ENCODE measurements around the gene KRT79. TPM values are rescaled to one million over a fixed set of nuclear protein-coding genes. Genes with fewer than 3 reads are reported as not detected.

KRT79 gene
- total and polyA plus RNA-seq, 2 of the 8 experiments (the other 6 are each of a cell fraction or from before 2014, with no cell fraction given) = not detected

DNA sequence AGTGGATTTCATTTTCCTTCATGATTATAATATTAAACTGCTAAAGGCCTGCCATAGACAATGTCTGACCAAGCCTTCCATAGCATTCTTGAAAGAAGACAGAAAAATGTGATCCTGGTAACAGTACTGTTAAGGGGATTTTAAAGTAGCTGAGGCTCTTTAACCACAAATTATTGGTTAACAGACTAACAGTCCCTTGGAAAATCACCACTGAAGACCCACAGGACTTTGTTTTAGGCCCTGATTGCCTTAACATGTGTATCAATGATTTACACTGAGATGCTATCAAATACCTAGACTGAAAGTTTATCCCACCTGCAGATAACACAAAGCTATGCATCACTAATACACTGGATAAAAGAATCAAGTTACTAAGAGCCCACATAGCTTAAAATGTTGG, 6.0 kb downstream of the KRT79 start:
- H3K14ac ChIP-seq (ENCODE audit: insufficient read length) = no peak overlapping the region
- H3K79me1 ChIP-seq (ENCODE audit: low read depth, low read length) = no peaks in the 10 kb centered on the region
- no peak overlapping the region for H3K27ac ChIP-seq (ENCODE audit: low read depth, low read length)
- no peak overlapping the region for H2AK5ac ChIP-seq (ENCODE audit: low read depth, low read length)
- POLR2A ChIA-PET (ENCODE audit: partially characterized antibody) = no interaction called here
- no peak overlapping the region for H2BK5ac ChIP-seq (ENCODE audit: low read depth, low read length)
- no peak overlapping the region for H3K18ac ChIP-seq (ENCODE audit: extremely low read depth, low read length)
- no peak overlapping the region for H4K5ac ChIP-seq (ENCODE audit: insufficient read length, low read depth, low read length)
- CTCF ChIA-PET (ENCODE audit: partially characterized antibody) = interaction anchor here (0.9 to 3.7 kb wide), 4 partner anchors 12 to 121 kb away, joined by 3 to 13 read pairs (median 3); no protein-coding TSS in a partner anchor
- no peak overlapping the region for H2BK15ac ChIP-seq (ENCODE audit: low read length)
- no peak overlapping the region for H3K9ac ChIP-seq (replicated peaks in 1 of 4; ENCODE audit: extremely low read depth in 1 of 4, low read depth in 3 of 4, low read length in 3 of 4)
- H3K4ac ChIP-seq (replicated peaks; ENCODE audit: insufficient read length, low read depth, low read length) = no peak overlapping the region
- no peak overlapping the region for H2AFZ ChIP-seq (ENCODE audit: low read length)
- H3K79me2 ChIP-seq (ENCODE audit: control insufficient read depth in 1 of 2, insufficient read depth in 2 of 2, low read length in 2 of 2) = no peaks in the 10 kb centered on the region
- no peak overlapping the region for H3K4me3 ChIP-seq (ENCODE audit: extremely low read depth in 1 of 4, insufficient read depth in 2 of 4, low read depth in 3 of 4, low read length in 4 of 4)
- no peaks in the 10 kb centered on the region for H3K9me3 ChIP-seq (ENCODE audit: insufficient read depth in 2 of 2, low read depth in 1 of 2, low read length in 1 of 2)
- H4K20me1 ChIP-seq (replicated peaks in 1 of 2; ENCODE audit: control insufficient read depth in 1 of 2, insufficient read depth in 2 of 2, low read length in 2 of 2) = no peaks in the 10 kb centered on the region
- no peak overlapping the region for H3K23ac ChIP-seq (ENCODE audit: insufficient read length)
- H2BK20ac ChIP-seq (ENCODE audit: low read length) = no peak overlapping the region
- H3K4me1 ChIP-seq (replicated peaks in 1 of 4; ENCODE audit: control insufficient read depth in 3 of 4, insufficient read depth in 4 of 4, low read length in 3 of 4) = no peaks in the 10 kb centered on the region; a peak in 2 of 7 replicates
- no peak overlapping the region for H4K91ac ChIP-seq (replicated peaks; ENCODE audit: insufficient read length, low read length)
- 0 out of 7 replicates have a peak, but pooled peaks cover 0 to 2% (median 0%) of the 10 kb centered on the region in 4 experiments for H3K27me3 ChIP-seq (replicated peaks in 1 of 4; ENCODE audit: control insufficient read depth in 3 of 4, extremely low read depth in 1 of 4, insufficient read depth in 3 of 4, low read length in 3 of 4)
- no peak for DNase-seq (ENCODE audit: low read depth in 1 of 2, low spot score in 2 of 2)
- no peak for FAIRE-seq
- H3K4me2 ChIP-seq (ENCODE audit: insufficient read depth in 1 of 2, low read depth in 2 of 2, low read length in 2 of 2) = no peak overlapping the region
- no peak overlapping the region for H4K8ac ChIP-seq (ENCODE audit: extremely low read depth, insufficient read depth, low read length)
- no peak overlapping the region for H2BK12ac ChIP-seq (ENCODE audit: low read depth, low read length)
- no peaks in the 10 kb centered on the region for H3K36me3 ChIP-seq (ENCODE audit: control insufficient read depth in 2 of 4, insufficient read depth in 4 of 4, low read length in 3 of 4)
- H2BK120ac ChIP-seq (replicated peaks; ENCODE audit: low read depth, low read length) = no peak overlapping the region
- H3K23me2 ChIP-seq (ENCODE audit: low read depth, low read length) = no peaks in the 10 kb centered on the region
- no peak overlapping the region for H3K56ac ChIP-seq (replicated peaks; ENCODE audit: insufficient read length, low read depth, low read length)
- TF ChIP-seq, protein P1, sequence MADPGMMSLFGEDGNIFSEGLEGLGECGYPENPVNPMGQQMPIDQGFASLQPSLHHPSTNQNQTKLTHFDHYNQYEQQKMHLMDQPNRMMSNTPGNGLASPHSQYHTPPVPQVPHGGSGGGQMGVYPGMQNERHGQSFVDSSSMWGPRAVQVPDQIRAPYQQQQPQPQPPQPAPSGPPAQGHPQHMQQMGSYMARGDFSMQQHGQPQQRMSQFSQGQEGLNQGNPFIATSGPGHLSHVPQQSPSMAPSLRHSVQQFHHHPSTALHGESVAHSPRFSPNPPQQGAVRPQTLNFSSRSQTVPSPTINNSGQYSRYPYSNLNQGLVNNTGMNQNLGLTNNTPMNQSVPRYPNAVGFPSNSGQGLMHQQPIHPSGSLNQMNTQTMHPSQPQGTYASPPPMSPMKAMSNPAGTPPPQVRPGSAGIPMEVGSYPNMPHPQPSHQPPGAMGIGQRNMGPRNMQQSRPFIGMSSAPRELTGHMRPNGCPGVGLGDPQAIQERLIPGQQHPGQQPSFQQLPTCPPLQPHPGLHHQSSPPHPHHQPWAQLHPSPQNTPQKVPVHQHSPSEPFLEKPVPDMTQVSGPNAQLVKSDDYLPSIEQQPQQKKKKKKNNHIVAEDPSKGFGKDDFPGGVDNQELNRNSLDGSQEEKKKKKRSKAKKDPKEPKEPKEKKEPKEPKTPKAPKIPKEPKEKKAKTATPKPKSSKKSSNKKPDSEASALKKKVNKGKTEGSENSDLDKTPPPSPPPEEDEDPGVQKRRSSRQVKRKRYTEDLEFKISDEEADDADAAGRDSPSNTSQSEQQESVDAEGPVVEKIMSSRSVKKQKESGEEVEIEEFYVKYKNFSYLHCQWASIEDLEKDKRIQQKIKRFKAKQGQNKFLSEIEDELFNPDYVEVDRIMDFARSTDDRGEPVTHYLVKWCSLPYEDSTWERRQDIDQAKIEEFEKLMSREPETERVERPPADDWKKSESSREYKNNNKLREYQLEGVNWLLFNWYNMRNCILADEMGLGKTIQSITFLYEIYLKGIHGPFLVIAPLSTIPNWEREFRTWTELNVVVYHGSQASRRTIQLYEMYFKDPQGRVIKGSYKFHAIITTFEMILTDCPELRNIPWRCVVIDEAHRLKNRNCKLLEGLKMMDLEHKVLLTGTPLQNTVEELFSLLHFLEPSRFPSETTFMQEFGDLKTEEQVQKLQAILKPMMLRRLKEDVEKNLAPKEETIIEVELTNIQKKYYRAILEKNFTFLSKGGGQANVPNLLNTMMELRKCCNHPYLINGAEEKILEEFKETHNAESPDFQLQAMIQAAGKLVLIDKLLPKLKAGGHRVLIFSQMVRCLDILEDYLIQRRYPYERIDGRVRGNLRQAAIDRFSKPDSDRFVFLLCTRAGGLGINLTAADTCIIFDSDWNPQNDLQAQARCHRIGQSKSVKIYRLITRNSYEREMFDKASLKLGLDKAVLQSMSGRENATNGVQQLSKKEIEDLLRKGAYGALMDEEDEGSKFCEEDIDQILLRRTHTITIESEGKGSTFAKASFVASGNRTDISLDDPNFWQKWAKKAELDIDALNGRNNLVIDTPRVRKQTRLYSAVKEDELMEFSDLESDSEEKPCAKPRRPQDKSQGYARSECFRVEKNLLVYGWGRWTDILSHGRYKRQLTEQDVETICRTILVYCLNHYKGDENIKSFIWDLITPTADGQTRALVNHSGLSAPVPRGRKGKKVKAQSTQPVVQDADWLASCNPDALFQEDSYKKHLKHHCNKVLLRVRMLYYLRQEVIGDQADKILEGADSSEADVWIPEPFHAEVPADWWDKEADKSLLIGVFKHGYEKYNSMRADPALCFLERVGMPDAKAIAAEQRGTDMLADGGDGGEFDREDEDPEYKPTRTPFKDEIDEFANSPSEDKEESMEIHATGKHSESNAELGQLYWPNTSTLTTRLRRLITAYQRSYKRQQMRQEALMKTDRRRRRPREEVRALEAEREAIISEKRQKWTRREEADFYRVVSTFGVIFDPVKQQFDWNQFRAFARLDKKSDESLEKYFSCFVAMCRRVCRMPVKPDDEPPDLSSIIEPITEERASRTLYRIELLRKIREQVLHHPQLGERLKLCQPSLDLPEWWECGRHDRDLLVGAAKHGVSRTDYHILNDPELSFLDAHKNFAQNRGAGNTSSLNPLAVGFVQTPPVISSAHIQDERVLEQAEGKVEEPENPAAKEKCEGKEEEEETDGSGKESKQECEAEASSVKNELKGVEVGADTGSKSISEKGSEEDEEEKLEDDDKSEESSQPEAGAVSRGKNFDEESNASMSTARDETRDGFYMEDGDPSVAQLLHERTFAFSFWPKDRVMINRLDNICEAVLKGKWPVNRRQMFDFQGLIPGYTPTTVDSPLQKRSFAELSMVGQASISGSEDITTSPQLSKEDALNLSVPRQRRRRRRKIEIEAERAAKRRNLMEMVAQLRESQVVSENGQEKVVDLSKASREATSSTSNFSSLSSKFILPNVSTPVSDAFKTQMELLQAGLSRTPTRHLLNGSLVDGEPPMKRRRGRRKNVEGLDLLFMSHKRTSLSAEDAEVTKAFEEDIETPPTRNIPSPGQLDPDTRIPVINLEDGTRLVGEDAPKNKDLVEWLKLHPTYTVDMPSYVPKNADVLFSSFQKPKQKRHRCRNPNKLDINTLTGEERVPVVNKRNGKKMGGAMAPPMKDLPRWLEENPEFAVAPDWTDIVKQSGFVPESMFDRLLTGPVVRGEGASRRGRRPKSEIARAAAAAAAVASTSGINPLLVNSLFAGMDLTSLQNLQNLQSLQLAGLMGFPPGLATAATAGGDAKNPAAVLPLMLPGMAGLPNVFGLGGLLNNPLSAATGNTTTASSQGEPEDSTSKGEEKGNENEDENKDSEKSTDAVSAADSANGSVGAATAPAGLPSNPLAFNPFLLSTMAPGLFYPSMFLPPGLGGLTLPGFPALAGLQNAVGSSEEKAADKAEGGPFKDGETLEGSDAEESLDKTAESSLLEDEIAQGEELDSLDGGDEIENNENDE (IDR thresholded peaks at IDR 0.05; ENCODE audit: insufficient replicate concordance, low read length) = no peak

All from H1 (cell line).